ENCODE data around the gene MPC1.
A peak's percentile ranks its signal among the peaks of the same experiment; 100 is the strongest.
"Not testable (repeated sequence)": the region's sequence is repeated elsewhere in the genome, so short reads cannot be mapped to it uniquely, and the experiment has no call there.

Gene MPC1

DNA sequence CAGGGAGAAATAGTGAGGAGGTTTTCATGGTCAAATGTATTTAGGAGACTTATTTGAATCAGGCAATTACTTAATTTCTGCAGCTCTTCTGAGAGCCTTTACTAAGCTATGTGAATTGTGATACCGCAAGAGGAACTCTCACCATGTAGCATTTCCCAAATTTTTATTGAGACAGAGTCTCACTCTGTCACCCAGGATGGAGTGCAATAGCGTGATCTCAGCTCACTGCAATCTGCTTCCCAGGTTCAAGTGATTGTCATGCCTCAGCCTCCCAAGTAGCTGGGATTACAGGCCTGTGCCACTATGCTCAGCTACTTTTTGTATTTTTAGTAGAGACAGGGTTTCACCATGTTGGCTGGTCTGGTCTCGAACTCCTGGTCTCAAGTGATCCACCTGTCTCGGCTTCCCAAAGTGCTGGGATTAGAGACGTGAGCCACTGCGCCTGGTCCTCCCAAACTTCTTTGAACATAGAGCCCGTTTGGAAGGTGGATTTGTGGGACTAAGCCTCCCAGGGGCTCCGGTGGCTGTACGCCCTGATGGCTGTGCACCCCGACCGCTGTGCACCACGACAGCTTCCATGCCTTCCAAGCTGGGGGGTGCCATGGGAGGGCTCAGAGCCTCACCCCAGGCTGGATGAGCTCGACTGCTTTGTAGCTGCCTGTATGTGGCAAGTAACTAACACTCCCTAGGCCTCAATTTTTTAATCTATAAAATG lies 5.7 kb upstream of the MPC1 start:
- no peak for TF ChIP-seq CTCF (IDR thresholded peaks at IDR 0.05; ENCODE audit: low read depth, low read length)
- no peak for DNase-seq (ENCODE audit: extremely low read depth, low read depth)

DNA sequence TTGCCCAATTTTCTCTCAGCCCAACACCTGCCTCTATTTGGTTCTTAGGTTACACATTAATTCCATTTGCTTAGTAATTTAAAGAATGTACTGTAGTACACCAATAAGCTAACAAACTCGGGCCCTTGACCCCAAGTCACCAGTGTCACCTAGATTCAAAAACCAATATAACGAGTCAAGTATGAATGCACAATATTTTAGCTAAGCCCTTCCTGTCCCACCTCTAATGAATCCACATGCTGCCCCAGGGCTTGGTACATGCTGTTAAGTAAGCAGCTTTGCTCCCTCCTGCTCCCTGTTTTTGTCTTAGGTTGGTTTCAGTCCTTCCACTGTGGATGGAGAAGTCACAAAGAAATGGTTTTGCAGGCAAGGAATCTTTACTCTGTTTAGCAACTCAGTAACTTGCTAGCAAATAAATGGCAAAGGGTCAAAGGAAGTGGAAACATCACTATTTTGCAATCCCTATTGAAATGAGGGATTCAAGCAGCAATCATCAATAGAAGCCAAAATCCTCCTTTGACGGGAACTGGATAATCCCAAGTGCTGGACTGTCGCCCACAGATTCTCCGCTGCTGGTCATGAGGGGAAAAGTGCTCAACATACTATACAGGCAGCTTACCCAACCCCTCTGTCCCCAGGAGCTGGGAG lies 5.0 kb upstream of the MPC1 start:
- no peak for DNase-seq (ENCODE audit: extremely low read depth, low read depth)
- no peak for TF ChIP-seq CTCF (IDR thresholded peaks at IDR 0.05; ENCODE audit: low read depth, low read length)

- not testable (repeated sequence) for DNase-seq (ENCODE audit: extremely low read depth, low read depth)
Observed at GRCh38 chr6:166387098-166387497, 4.4 kb upstream of the MPC1 start.

DNA sequence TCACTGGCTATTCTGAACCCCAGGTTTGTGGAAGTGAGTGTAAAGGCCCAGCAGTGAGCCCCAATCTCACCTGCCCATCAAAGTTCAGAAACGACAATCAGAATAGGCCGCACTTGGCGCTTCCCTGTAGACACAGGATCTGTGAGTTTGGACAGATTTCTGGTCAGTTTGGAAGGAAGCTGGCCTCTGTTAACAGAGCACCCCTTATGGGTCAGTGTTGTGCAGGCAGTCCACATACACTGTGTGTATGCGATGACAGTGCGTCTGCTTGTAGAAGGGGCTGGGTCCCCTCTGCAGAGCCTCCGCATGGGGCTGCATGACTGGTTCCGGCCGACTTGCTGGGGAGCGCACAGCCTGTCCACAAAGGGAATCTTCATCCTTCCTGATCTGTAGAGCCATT lies 3.4 kb upstream of the MPC1 start:
- DNase-seq (ENCODE audit: extremely low read depth, low read depth): no peak

GRCh38 chr6:166383802-166384363 lies 1.1 kb upstream of the MPC1 start:
- not testable (repeated sequence) for DNase-seq (ENCODE audit: extremely low read depth, low read depth)

More for the DNA sequence above, 3.4 kb upstream of the MPC1 start:
- no peak for TF ChIP-seq CTCF (IDR thresholded peaks at IDR 0.05; ENCODE audit: low read depth, low read length)

DNA sequence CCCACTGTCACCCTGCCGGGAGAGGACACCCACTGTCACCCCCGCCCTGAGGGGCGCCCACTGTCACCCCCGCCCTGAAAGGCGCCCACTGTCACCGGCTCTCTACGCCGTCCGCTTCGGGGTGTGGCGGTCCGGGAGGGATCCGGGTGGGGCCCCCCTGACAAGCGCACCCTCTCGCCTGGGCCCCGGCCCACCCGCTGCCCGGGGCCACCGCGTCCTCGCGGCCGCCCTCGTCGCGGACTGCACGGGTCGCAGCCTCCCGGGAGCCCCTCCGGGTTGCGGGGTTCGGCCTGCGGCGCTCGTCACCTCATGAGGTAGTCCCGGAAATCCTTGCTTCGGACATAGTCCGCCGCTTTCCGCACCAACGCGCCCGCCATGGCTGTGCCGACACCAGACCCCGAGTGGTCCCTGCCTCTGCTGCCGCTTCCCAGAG lies 224 bp downstream of the MPC1 start:
- no peak for TF ChIP-seq CTCF (IDR thresholded peaks at IDR 0.05; ENCODE audit: low read depth, low read length)
- no peak for DNase-seq (ENCODE audit: extremely low read depth, low read depth)

DNA sequence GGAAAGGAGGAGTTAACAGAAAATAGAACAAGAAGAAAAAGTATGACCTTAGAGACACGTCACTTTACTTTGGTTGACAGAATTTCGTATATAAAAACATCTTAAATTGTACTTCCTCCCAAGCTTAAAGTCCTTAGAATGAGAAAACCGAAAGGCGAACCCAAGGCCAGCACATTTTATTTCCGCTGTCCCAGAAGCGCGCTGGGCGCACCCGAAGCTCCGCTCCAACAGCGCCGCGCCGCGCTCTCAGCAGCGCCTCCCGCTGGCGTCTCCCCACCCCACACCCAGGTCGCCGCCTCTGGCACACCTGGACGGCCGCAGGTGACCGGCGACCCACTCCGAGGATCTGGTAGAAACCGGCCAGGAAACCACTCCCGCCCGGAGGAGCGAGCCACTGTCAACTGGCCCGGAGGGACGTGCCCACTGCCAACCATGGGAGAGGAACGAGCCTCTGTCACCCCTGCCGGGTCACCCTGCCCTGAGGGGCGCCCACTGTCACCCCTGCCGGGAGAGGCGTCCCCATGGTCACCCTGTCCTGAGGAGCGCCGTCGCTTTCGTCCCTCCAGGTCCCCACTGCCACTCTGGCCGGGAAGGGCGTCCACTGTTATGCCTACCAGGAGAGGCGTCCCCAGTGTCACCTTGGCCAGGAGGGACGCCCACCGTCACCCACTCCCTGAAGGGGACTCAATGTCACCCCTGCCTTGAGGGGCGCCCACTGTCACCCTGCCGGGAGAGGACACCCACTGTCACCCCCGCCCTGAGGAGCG lies 824 bp downstream of the MPC1 start:
- DNase-seq (ENCODE audit: extremely low read depth, low read depth): no peak
- TF ChIP-seq CTCF (IDR thresholded peaks at IDR 0.05; ENCODE audit: low read depth, low read length): peak; percentile 71

GRCh38 chr6:166381381-166381732 lies 1.4 kb downstream of the MPC1 start:
- no peak for TF ChIP-seq CTCF (IDR thresholded peaks at IDR 0.05; ENCODE audit: low read depth, low read length)
- DNase-seq (ENCODE audit: extremely low read depth, low read depth): no peak
